GM12891 (cell line): ENCODE measurements around the gene ATG3.

ENCODE experiments used
- POLR2A ChIP-seq: IDR thresholded peaks from 2 replicates; pipeline ENCODE4 v1.6.1; 2011; ENCODE audit warnings: low read depth, low read length, control low read depth
- POLR2AphosphoS5 ChIP-seq: IDR thresholded peaks from 2 replicates; pipeline ENCODE4 v1.6.1; 2011; ENCODE audit warnings: low read depth, low read length, control low read depth

GRCh38 chr3:112497897-112498548, 63.7 kb downstream of the ATG3 start:
- TF ChIP-seq POLR2A (no peak), POLR2AphosphoS5 (no peak)
